Mesenchymal stem cell (in vitro differentiated cells and primary cell): Measurements from ENCODE around the gene MEAF6.

ENCODE experiments used
- DNase-seq: peaks from one replicate; pipeline ENCODE4 v3.0.0-alpha.2; 2013
- H2AFZ ChIP-seq: one replicate; pipeline ENCODE4 v1.6.1; 2013; ENCODE audit warnings: low read depth, mild to moderate bottlenecking, control low read depth, inconsistent platforms, low read length, moderate library complexity
- H2AK5ac ChIP-seq: 2 replicates; pipeline ENCODE4 v1.6.1; 2013; ENCODE audit warnings: low read length, moderate library complexity, mild to moderate bottlenecking, inconsistent platforms; ENCODE audit not compliant: severe bottlenecking
- H2BK120ac ChIP-seq: one replicate; pipeline ENCODE4 v1.6.1; 2013; ENCODE audit warnings: low read depth, mild to moderate bottlenecking, inconsistent platforms, low read length, moderate library complexity
- H2BK12ac ChIP-seq, 2 experiments: one replicate each; pipeline ENCODE4 v1.6.1; 2013; ENCODE audit warnings: inconsistent platforms in 2 of 2, low read length in 2 of 2, mild to moderate bottlenecking in 2 of 2, moderate library complexity in 2 of 2, control low read depth in 1 of 2
- H2BK15ac ChIP-seq: one replicate; pipeline ENCODE4 v1.6.1; 2013; ENCODE audit warnings: mild to moderate bottlenecking, low read depth, inconsistent platforms; ENCODE audit not compliant: poor library complexity, severe bottlenecking
- H2BK5ac ChIP-seq: 2 replicates; pipeline ENCODE4 v1.6.1; 2013; ENCODE audit warnings: low read depth, mild to moderate bottlenecking, low read length, control low read depth, inconsistent platforms; ENCODE audit not compliant: poor library complexity, severe bottlenecking
- H3K14ac ChIP-seq, 2 experiments: one replicate each; pipeline ENCODE4 v1.6.1; 2013; ENCODE audit warnings: inconsistent platforms in 2 of 2, low read length in 2 of 2, control low read depth in 1 of 2, mild to moderate bottlenecking in 1 of 2, moderate library complexity in 1 of 2
- H3K18ac ChIP-seq, 2 experiments: one replicate each; pipeline ENCODE4 v1.6.1; 2013; ENCODE audit warnings: inconsistent platforms in 2 of 2, low read length in 2 of 2, control low read depth in 1 of 2, low read depth in 1 of 2, mild to moderate bottlenecking in 1 of 2
- H3K23ac ChIP-seq, 2 experiments: one replicate each; pipeline ENCODE4 v1.6.1; 2013; ENCODE audit warnings: inconsistent platforms in 2 of 2, low read length in 2 of 2, mild to moderate bottlenecking in 2 of 2, moderate library complexity in 2 of 2, control low read depth in 1 of 2
- H3K27ac ChIP-seq: 2 replicates; pipeline ENCODE4 v1.5.1; 2013; ENCODE audit warnings: mild to moderate bottlenecking, moderate library complexity, low read length, control low read depth, inconsistent platforms; ENCODE audit not compliant: poor library complexity, severe bottlenecking
- H3K27me3 ChIP-seq, 2 experiments: 2 replicates each; pipeline versions ENCODE4 v1.6.1 to v1.7.0; 2013; ENCODE audit warnings: low read length in 2 of 2, mild to moderate bottlenecking in 2 of 2, moderate library complexity in 2 of 2, control low read depth in 1 of 2, inconsistent platforms in 1 of 2; ENCODE audit not compliant: control insufficient read depth in 1 of 2, insufficient read depth in 1 of 2
- H3K36me3 ChIP-seq, 2 experiments: 2 replicates each; pipeline versions ENCODE4 v1.6.1 to v1.7.0; 2013; ENCODE audit warnings: low read length in 2 of 2, control low read depth in 1 of 2, inconsistent platforms in 1 of 2, low read depth in 1 of 2, mild to moderate bottlenecking in 1 of 2; ENCODE audit not compliant: insufficient read depth in 2 of 2, control insufficient read depth in 1 of 2
- H3K4ac ChIP-seq, 2 experiments: one replicate each; pipeline ENCODE4 v1.6.1; 2013; ENCODE audit warnings: inconsistent platforms in 2 of 2, low read length in 2 of 2, mild to moderate bottlenecking in 2 of 2, moderate library complexity in 2 of 2, control low read depth in 1 of 2, low read depth in 1 of 2
- H3K4me1 ChIP-seq: 2 replicates; pipeline ENCODE4 v1.6.1; 2013; ENCODE audit warnings: low read depth, low read length, control low read depth; ENCODE audit not compliant: control insufficient read depth, insufficient read depth
- H3K4me2 ChIP-seq: 2 replicates; pipeline ENCODE4 v1.6.1; 2013; ENCODE audit warnings: low read length, mild to moderate bottlenecking, inconsistent platforms; ENCODE audit not compliant: poor library complexity, severe bottlenecking
- H3K4me3 ChIP-seq, 2 experiments: 2 replicates each; pipeline versions ENCODE4 v1.5.1 to v1.7.0; 2013; ENCODE audit warnings: low read length in 2 of 2, mild to moderate bottlenecking in 2 of 2, control low read depth in 1 of 2, low read depth in 1 of 2; ENCODE audit not compliant: insufficient read depth in 1 of 2
- H3K79me1 ChIP-seq: replicated peaks from 2 replicates; pipeline ENCODE4 v1.6.1; 2013; ENCODE audit warnings: mild to moderate bottlenecking, control low read depth, low read length, inconsistent platforms; ENCODE audit not compliant: poor library complexity, severe bottlenecking
- H3K9ac ChIP-seq: 2 replicates; pipeline ENCODE4 v1.7.0; 2013; ENCODE audit warnings: mild to moderate bottlenecking, low read length, moderate library complexity
- H3K9me3 ChIP-seq: 2 replicates; pipeline ENCODE4 v1.7.0; 2013; ENCODE audit warnings: mild to moderate bottlenecking, low read length; ENCODE audit not compliant: control insufficient read depth
- H4K8ac ChIP-seq: one replicate; pipeline ENCODE4 v1.6.1; 2013; ENCODE audit warnings: inconsistent platforms, mild to moderate bottlenecking, low read length, moderate library complexity
- H4K91ac ChIP-seq: one replicate; pipeline ENCODE4 v1.6.1; 2013; ENCODE audit warnings: mild to moderate bottlenecking, low read length, inconsistent platforms
- WGBS: methylation state at CpG from one replicate; pipeline ENCODE4 v1.1.7; 2013; ENCODE audit warnings: mixed read lengths; 5-methylcytosine and 5-hydroxymethylcytosine counted together

Gene MEAF6

DNA sequence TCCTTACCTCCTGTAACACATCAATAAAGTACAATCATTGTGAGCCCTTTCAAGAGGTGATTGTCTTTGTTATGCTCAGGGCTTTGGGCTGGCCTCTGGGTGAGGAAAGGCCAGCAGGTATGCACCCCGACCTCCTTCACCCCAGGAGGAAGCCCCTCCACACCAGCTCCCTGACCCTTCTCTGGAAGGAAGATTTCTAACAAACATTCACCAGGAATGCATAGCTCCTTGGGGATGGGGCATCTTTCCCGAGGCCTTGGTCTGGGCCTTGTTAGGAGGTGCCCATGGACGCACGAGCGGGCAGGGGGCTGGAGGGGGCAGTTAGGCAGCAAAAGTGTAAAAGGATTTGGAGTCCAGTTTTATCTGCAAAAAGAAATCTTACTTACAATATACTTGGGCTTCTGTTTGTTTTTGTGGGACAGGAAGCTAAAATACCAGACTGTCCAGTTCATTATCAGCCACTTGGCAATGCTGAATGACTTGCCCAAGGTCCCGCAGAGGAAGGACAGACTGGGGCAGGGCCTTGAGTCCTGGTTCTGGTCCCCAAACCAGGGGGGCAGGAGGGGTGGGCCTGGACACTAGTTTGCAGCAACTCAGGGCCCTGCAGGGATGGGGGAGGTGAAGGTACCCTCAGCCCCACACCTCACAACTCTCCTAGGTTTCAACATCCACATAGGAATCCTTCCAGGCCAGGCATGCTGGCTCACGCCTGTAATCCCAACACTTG lies 30.1 kb downstream of the MEAF6 start:
- Histone ChIP-seq H4K8ac (no peak overlapping the region), H2BK12ac (peak overlapping the region in 1 of 2 experiments; percentile 18), H3K4me2 (no peak overlapping the region), H2BK5ac (no peak overlapping the region), H2AFZ (no peak overlapping the region), H3K4me3 (no peak overlapping the region), H3K4ac (no peak overlapping the region), H4K91ac (no peak overlapping the region), H3K27me3 (no peaks in the 10 kb centered on the region), H3K18ac (no peak overlapping the region), H3K23ac (peak overlapping the region in 1 of 2 experiments; percentile 19), H3K79me1 (peaks cover 39% of the 10 kb centered on the region), H3K9ac (no peak overlapping the region), H3K36me3 (peaks cover 65 to 74% of the 10 kb centered on the region in 2 experiments), H3K14ac (no peak overlapping the region), H3K27ac (no peak overlapping the region), H3K4me1 (peaks cover 32% of the 10 kb centered on the region), H2BK120ac (no peak overlapping the region), H2AK5ac (no peak overlapping the region), H2BK15ac (no peak overlapping the region), H3K9me3 (no peaks in the 10 kb centered on the region)
- 91% methylated on average over 4 of the region's 7 CpGs for WGBS
- DNase-seq: no peak

- no peak overlapping the region for H3K4me2 ChIP-seq
- H2BK12ac ChIP-seq: no peak overlapping the region
- no peak overlapping the region for H2BK15ac ChIP-seq
- no peak overlapping the region for H4K8ac ChIP-seq
- no peak overlapping the region for H3K18ac ChIP-seq
- no peak overlapping the region for H3K27ac ChIP-seq
- no peak overlapping the region for H4K91ac ChIP-seq
- H3K14ac ChIP-seq: no peak overlapping the region
- 93% methylated on average over 15 of the region's 15 CpGs for WGBS
- peaks cover 65 to 75% of the 10 kb centered on the region in 2 experiments for H3K36me3 ChIP-seq
- H3K4me1 ChIP-seq: peaks cover 39% of the 10 kb centered on the region
- H3K4ac ChIP-seq: no peak overlapping the region
- H3K4me3 ChIP-seq: no peak overlapping the region
- peaks cover 36% of the 10 kb centered on the region for H3K79me1 ChIP-seq
- H3K9ac ChIP-seq: no peak overlapping the region
- no peaks in the 10 kb centered on the region for H3K9me3 ChIP-seq
- H2AFZ ChIP-seq: no peak overlapping the region
- no peak overlapping the region for H2AK5ac ChIP-seq
- no peak overlapping the region for H2BK5ac ChIP-seq
- H3K23ac ChIP-seq: no peak overlapping the region
- no peak overlapping the region for H2BK120ac ChIP-seq
- DNase-seq: no peak
- H3K27me3 ChIP-seq: no peaks in the 10 kb centered on the region
Measured at GRCh38 chr1:37483785-37484184, 30.8 kb downstream of the MEAF6 start.

- no peak overlapping the region for H3K18ac ChIP-seq
- peaks cover 34% of the 10 kb centered on the region for H3K79me1 ChIP-seq
- no peak overlapping the region for H2BK120ac ChIP-seq
- H2BK15ac ChIP-seq: peak overlapping the region; percentile 40
- H3K9ac ChIP-seq: no peak overlapping the region
- no peak overlapping the region for H2AFZ ChIP-seq
- no peak overlapping the region for H2BK5ac ChIP-seq
- DNase-seq: no peak
- H4K91ac ChIP-seq: no peak overlapping the region
- H3K23ac ChIP-seq: no peak overlapping the region
- H3K36me3 ChIP-seq: peaks cover 65 to 77% of the 10 kb centered on the region in 2 experiments
- H3K14ac ChIP-seq: no peak overlapping the region
- H2BK12ac ChIP-seq: no peak overlapping the region
- H2AK5ac ChIP-seq: no peak overlapping the region
- no peak overlapping the region for H3K4ac ChIP-seq
- H3K4me3 ChIP-seq: peak overlapping the region in 1 of 2 experiments; percentile 7
- H3K27ac ChIP-seq: no peak overlapping the region
- no peaks in the 10 kb centered on the region for H3K27me3 ChIP-seq
- no peaks in the 10 kb centered on the region for H3K9me3 ChIP-seq
- 96% methylated on average over 29 of the region's 29 CpGs for WGBS
- no peak overlapping the region for H3K4me2 ChIP-seq
- H3K4me1 ChIP-seq: peaks cover 43% of the 10 kb centered on the region
- no peak overlapping the region for H4K8ac ChIP-seq
Measured at GRCh38 chr1:37482796-37483744, 31.5 kb downstream of the MEAF6 start.
